HEK293 (cell line): ENCODE results near the gene RNF166.

Experiments
- CTCF ChIP-seq: fragments of 450-650 bp; formaldehyde crosslinking; IDR thresholded peaks from 2 replicates; pipeline ENCODE4 v1.5.1; 2016; ENCODE audit warnings: missing biosample characterization, missing genetic modification characterization
- RBAK ChIP-seq: fragments of 450-650 bp; formaldehyde crosslinking; IDR thresholded peaks from 2 replicates; pipeline ENCODE4 v1.5.1; 2016; ENCODE audit warnings: missing biosample characterization, missing genetic modification characterization
- REPIN1 ChIP-seq: fragments of 450-650 bp; formaldehyde crosslinking; IDR thresholded peaks from 2 replicates; pipeline ENCODE4 v1.5.1; 2017; ENCODE audit warnings: missing biosample characterization, missing genetic modification characterization, low read depth
- SP3 ChIP-seq: fragments of 450-650 bp; formaldehyde crosslinking; IDR thresholded peaks from 2 replicates; pipeline ENCODE4 v1.5.1; 2016; ENCODE audit warnings: missing biosample characterization, missing genetic modification characterization
- YY1 ChIP-seq: fragments of 450-650 bp; formaldehyde crosslinking; IDR thresholded peaks from 2 replicates; pipeline ENCODE4 v1.5.1; 2018; ENCODE audit warnings: missing biosample characterization, missing genetic modification characterization
- ZBTB8A ChIP-seq: fragments of 450-650 bp; formaldehyde crosslinking; IDR thresholded peaks from 2 replicates; pipeline ENCODE4 v1.5.1; 2016; ENCODE audit warnings: missing biosample characterization, missing genetic modification characterization
- ZNF112 ChIP-seq: fragments of 450-650 bp; formaldehyde crosslinking; IDR thresholded peaks from 2 replicates; pipeline ENCODE4 v1.5.0; 2017; ENCODE audit warnings: missing biosample characterization, missing genetic modification characterization
- ZNF114 ChIP-seq: fragments of 450-650 bp; formaldehyde crosslinking; IDR thresholded peaks from 2 replicates; pipeline ENCODE4 v1.5.0; 2017; ENCODE audit warnings: missing biosample characterization, missing genetic modification characterization
- ZNF394 ChIP-seq: fragments of 450-650 bp; formaldehyde crosslinking; IDR thresholded peaks from 2 replicates; pipeline ENCODE4 v1.5.1; 2016; ENCODE audit warnings: missing biosample characterization, missing genetic modification characterization, mild to moderate bottlenecking, moderate library complexity, borderline replicate concordance
- ZNF513 ChIP-seq: fragments of 450-650 bp; IDR thresholded peaks from 2 replicates; pipeline ENCODE4 v1.5.1; 2018; ENCODE audit warnings: missing biosample characterization, missing genetic modification characterization
- ZNF549 ChIP-seq: fragments of 450-650 bp; IDR thresholded peaks from 2 replicates; pipeline ENCODE4 v1.5.1; 2018; ENCODE audit warnings: missing biosample characterization, missing genetic modification characterization, mild to moderate bottlenecking, inconsistent platforms, moderate library complexity

GRCh38 chr16:88705801-88706228 lies 393 bp downstream of the RNF166 start:
- TF ChIP-seq YY1 (tag by site-specific recombination) (no peak), ZNF112 (tag by site-specific recombination) (no peak), CTCF (tag by site-specific recombination) (no peak), ZNF394 (tag by site-specific recombination) (no peak), ZNF513 (no peak), RBAK (tag by site-specific recombination) (no peak), ZBTB8A (tag by site-specific recombination) (no peak), ZNF114 (tag by site-specific recombination) (no peak), SP3 (no peak), REPIN1 (tag by site-specific recombination) (no peak), ZNF549 (tag by site-specific recombination) (no peak)
